GM18868 (cell line): ENCODE results near the gene MCM7.

Experiments
- ATAC-seq: cut with Tn5 transposase; IDR thresholded peaks from one replicate; pipeline ENCODE4 v1.9.1; 2021; ENCODE audit warnings: mild to moderate bottlenecking, moderate library complexity; ENCODE audit not compliant: unreplicated experiment

The MCM7 gene

DNA sequence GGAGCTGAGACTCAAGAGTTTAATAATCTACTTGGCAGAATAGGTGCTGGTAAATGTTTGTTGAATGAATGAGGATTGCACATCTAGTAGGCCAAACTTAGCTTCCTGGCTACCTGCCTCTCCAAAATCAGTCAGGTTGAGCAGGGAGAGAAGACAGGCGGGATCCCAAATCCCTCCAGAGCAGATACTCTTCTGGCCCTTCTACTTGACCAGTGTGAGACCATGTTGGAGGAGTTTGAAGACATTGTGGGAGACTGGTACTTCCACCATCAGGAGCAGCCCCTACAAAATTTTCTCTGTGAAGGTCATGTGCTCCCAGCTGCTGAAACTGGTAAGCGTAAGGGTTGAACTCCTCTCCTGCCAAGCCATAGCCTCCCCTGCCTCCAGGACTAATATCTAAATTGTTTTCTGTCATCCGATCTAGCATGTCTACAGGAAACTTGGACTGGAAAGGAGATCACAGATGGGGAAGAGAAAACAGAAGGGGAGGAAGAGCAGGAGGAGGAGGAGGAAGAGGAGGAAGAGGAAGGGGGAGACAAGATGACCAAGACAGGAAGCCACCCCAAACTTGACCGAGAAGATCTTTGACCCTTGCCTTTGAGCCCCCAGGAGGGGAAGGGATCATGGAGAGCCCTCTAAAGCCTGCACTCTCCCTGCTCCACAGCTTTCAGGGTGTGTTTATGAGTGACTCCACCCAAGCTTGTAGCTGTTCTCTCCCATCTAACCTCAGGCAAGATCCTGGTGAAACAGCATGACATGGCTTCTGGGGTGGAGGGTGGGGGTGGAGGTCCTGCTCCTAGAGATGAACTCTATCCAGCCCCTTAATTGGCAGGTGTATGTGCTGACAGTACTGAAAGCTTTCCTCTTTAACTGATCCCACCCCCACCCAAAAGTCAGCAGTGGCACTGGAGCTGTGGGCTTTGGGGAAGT is 23.4 kb upstream of the MCM7 start:
- ATAC-seq, result no peak

DNA sequence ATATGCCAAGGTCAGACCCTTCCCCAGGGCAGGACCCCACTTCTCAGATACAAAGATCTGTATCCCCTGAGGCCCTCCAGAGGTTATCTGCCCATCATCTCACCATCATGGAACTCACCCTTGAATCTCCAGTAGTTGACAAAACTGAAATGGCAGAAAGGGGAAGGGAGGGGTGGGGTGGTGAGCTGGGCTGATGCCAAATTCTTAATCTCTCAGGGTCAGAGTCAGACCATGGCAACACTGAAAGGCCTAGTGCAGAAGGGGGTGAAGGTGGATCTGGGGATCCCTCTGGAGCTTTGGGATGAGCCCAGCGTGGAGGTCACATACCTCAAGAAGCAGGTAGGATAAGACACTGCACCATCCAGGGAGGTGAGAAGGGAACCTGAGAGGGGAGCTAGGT is 21.4 kb upstream of the MCM7 start:
- no peak for ATAC-seq

DNA sequence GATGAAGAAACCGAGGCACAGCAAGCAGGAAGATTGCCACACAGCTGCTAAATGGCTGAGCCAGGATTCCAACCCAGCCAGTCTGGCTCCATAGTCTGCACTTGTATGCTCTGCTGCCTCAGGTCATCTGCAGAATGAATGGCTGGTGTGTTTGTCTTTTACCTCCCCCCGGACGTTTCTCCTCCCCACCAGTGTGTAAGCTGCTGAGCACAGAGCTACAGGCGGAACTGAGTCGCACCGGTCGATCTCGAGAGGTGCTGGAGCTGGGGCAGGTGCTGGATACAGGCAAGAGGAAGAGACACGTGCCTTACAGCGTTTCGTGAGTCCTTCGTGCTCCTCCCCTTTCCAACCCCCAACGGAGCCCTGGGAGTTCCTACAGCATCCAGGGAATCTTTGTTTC is 20.9 kb upstream of the MCM7 start:
- ATAC-seq, result no peak

DNA sequence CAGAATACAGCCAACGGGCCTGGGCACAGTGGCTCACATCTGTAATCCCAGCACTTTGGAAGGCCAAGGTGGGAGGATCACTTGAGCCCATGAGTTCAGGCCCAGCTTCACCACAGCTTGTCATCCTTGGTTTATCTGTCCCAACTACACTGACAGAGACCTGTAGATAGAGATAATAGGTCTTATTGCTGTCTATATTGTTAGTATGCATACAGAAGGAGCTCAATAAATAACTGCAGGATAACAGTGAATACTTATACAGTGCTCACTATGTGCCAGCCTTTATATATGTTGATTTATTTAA is 19.5 kb upstream of the MCM7 start:
- ATAC-seq, result no peak

DNA sequence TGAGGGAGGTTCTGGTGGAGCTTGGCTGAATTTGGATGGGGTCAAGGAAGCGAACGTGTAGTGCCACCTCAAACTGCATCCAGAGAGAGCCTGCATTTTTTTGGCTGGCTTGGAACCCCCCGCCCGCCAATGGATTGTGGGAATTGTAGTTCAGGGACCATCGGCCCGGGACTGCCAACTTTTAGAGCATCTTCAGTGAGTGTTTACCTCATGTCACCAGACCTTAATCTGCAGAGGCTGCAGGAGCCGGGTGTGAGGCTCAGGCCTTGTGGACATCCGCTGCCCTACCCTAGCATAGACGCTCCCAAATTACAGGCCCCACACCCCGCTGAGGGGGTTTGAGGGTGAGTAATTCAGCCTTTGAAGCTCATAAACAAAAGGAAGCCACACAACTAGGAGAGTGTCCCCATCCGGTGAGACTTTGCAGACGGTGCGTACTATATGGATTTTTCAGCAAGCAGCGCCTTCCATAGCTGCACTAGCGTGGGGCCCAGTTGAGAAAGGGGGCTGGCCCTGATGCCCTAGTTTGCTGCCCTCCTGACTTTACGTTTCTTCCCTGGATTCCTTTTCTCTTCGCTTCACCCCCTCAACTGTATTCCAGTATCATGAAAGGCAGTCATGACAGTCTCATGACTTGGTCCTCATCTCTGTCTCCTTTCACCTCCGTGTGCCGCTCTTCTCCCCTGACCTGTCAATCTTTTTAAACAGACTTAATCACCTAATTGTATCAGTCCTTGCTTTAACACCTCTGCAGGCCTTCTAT is 19.0 kb upstream of the MCM7 start:
- peak; percentile 39 for ATAC-seq

DNA sequence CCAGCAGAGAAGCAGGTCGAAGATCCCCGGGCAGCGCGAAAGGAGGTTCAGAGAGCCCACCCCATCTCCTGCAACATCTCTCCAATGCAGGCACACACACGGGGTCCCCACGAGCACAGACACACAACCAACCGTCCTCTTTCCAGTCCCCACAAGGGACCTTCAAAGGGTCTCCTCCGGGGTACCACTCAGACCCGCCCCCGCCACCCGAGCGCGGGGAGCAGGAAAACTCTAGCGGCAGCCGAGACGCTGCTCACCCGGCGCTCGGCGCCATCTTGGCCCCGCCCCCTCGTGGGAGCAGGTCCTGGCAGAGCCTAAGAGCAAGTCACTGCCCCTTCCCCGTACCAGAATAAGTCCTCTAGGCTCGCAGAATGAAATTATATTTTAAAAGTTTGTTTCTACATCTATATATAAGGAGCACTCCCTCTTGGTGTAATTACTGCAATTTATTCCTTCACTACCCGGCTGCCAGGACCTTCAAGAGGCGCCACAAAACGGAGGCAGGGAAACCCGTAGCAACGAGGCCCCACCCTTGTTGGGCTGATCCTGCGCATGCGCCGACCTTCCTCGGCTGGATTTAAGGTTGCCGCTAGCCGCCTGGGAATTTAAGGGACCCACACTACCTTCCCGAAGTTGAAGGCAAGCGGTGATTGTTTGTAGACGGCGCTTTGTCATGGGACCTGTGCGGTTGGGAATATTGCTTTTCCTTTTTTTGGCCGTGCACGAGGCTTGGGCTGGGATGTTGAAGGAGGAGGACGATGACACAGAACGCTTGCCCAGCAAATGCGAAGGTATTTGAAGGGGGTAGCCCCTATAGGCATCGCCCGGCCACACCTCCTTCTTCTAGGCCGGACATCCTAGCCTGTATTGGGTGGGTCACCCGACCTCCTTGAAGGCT is 18.1 kb upstream of the MCM7 start, which contains the start of the genes CNPY4 and TAF6:
CNPY4 (plus strand) TSS at position 563 of the 898 bp plus-strand sequence; CDS start at position 674, 111 bp downstream.
TAF6 (minus strand) TSS at position 287 of the 898 bp plus-strand sequence. CDS start 5,149 bp downstream, outside the sequence.
- peak; percentile 67 for ATAC-seq

DNA sequence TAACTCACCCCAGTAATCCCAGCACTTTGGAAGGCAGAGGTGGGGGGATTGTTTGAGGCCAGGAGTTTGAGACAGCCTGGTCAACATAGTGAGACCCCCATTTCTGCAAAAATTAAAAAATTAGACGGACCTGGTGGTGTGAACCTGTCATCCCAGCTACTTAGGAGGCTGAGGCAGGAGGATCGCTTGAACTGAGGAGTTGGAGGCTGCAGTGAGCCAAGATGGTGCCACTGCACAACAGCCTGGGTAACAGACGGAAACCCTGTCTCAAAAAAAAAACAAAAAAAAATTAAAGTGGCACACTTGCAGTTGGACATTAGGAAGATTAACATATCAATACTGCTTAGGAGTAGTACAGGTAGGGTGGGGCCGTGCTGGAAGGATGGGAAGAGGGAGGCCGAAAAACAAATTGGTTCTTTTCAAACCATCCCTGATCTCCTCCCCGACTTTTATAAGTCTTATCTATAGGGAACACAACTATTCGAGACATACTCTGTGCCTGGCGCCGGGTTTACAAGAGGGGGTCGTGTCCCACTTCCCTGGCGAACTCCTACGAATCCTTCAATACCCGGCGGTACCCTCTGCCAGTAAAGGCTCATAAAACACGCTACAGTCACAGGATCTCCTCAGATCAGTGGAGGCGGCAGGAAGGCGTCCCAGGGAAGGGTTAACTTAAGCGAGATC is 17.3 kb upstream of the MCM7 start:
- ATAC-seq, result no peak

DNA sequence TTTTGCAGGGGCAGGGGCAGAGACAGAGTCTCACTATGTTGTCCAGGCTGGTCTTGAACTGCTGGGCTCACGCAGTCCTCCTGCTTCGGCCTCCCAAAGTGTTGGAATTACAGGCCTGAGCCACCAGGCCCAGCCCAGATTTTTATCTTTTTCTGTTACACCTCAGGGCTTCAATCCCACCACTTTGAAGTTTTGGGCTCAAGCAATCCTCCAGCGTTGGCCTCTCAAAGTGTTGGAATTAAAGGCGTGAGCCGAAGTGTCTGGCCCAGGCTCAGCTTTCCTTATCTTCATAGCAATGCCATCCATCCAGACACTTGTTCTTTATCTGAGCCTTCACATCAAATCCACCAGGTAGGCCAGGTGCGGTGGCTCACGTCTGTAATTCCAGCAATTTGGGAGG is 13.8 kb upstream of the MCM7 start:
- no peak for ATAC-seq

DNA sequence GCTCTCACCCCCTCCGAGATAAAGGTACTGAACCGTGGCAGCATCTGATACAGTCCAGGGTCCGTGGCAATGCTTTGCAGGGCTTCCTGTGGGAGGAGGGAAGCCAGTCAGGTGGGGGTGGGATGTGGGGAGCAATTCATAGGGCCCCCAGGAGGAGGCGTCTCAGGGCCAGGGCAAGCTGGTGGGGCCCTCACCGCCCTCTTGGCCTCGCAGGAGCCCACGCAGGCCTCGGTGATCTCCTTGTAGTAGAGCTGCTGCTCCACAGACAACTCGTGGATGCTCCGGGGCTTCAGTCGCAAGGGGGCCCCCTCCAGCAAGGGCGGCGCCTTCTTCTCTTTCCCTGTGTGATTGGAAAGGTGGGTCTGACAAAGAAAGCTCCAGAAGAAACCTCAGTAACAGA is 10.7 kb upstream of the MCM7 start:
- ATAC-seq, result no peak

DNA sequence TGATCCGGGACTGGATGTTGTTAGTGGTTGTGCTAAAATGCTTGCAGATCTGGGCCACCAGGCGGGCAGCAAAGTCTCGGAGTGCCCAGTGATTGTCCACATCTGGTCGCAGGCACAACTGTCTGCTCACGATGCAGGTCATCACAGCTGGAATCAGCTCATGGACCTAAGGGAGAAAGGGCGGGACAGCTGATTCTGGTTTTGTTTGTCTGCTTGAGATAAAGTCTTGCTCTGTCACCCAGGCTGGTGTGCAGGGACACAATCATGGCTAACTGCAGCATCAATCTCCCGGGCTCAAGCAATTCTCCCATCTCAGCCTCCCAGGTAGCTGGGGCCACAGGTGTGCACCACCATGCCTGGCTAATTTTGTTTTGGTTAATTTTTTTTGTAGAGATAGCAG is 10.0 kb upstream of the MCM7 start:
- no peak for ATAC-seq

DNA sequence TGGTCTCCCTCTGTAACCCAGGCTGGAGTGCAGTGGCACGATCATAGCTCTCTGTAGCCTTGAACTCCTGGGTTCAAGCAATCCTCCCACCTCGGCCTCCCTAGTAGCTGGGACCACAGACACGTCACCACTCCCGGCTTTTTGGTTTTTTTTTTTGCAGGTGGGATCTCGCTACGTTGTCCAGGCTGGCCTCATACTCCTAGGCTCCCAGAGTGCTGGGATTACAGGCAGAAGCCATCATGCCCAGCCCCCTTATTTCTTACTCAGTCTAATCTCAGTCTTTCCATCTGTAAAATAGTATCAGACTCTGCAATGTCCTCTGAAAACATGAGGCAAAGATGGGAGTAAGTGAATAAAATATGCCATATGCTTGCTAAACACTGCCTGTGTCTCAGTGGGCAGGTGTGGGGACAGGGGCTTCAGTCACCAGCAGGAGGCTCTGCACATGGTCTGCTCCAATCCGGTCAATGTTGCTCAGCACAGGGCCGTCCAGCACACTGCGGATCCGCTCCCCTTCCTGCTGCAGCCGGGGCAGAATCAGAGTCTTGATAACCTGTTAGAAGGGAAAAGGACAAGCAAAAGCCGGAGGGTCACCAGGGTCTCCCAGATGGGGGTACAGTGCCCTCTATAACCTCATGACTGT is 8.4 kb upstream of the MCM7 start:
- no peak for ATAC-seq

DNA sequence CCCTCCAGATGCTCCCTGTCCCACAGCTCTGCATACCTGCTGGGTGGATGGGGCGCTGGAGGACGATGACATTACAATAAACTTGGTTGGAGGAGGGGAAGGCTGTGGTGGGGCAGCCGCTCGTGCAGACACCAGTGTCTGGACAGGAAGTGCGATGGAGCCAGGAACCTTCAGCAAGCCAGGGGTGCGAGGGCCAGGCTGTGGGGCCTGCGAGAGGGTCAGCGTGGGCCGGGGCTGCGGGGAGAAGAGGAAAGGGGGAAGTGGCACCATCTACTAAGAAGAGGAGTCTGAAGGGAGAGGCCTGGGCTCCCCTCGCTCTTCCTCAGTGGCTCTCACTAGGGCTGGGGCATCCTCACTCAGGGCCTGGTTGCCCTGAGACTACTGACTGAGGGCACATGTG is 6.7 kb upstream of the MCM7 start:
- ATAC-seq, result no peak

DNA sequence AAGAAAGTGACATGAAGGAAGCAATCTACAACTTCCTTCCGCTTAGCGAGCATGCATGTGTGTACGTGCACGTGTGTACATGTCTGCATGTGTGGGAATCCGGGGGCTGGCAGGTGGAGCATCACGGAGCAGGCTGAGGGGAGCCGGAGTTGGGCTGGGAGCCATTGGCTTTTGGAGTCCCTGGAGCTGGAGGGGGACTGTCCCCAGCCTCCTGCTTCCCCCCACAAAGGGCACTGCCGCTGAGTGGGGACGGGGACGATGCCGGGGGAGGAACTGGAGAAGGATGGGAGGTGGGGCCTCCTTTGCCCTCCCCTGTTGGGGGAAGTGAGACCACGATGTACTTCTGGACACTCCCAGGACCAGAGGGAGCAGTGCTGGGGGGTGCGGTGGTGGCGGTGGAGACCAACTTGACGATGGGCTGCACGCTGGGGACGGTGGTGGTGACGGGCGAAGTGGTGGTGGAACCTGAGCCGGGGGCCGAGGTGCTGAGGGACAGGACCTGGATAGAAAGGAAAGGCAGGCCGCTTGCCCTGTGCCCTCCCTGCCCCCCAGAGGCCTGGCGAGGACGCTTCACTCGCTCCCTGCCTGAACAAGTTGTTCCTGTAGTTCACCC is 6.0 kb upstream of the MCM7 start:
- no peak for ATAC-seq

DNA sequence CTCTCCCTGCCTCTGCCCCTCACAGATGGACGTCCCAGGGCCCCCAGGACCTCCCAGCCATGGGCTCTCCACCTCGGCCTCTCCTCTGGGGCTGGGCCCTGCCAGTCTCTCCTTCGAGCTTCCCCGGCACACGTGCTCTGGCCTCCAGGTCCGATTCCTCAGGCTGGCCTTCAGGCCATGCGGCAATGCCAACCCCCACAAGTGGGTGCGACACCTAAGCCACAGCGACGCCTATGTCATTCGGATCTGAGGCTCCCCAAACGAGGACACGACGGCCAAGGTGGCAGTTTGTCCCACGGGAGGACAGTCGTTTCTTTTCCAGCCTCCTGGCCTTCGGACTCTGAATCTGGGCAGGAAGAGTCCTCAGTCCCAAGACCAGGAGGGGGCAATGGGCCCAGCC is 5.4 kb upstream of the MCM7 start:
- ATAC-seq, result no peak

DNA sequence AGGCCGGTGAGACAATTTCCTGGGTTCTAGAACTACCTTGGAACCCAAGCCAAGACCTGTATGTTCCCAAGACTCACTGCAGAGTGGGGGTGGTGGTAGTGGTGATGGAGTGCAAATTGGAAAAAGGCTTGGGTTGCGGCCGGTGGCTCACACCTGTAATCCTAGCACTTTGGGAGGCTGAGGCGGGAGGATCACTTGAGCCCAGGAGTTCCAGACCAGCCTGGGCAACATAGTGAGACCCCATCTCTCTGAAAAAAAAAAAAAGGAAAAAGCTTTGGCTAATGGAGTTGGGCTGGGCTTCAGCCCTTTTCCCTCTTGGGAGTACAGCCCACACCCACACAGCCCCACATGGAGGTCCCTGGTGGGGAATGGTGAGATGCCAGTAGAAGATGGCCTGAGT is 4.3 kb upstream of the MCM7 start:
- ATAC-seq, result no peak

DNA sequence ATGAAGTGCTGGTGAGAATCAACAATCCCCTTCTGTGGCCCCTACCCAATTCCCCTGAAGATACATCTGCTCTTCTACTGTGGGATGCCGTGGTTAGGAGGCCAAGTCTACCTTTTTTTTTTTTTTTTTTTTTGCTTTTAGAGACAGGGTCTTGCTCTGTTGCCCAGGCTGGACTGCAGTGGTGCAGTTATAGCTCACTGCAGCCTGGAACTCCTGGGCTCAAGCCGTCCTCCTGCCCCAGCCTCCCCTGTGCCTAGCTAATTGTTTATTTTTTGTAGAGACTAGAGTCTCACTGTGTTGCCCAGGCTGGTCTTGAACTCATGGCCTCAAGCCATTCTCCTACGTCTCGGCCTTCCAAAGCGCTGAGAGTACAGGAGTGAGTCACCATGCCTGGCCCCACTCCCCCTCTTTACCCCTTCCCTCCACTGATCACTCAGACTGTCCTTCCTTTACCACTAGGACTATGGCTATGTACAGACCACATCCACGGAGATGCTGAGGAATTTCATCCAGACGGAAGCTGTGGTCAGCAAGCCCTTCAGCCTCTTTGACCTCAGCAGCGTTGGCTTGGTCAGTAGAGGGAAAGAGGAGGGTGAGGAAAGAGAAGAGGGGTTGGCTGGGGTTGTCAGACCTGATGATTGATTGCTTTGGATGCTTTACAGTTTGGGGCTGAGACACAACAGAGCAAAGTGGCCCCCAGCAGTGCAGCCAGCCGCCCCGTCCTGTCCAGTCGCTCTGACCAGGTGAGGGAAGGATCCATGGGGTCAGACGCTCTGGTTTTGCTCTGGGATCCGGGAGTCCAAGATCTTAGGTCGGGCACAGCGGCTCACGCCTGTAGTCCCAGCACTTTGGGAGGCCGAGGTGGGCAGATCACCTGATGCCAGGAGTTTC is 2.0 kb upstream of the MCM7 start:
- no peak for ATAC-seq

DNA sequence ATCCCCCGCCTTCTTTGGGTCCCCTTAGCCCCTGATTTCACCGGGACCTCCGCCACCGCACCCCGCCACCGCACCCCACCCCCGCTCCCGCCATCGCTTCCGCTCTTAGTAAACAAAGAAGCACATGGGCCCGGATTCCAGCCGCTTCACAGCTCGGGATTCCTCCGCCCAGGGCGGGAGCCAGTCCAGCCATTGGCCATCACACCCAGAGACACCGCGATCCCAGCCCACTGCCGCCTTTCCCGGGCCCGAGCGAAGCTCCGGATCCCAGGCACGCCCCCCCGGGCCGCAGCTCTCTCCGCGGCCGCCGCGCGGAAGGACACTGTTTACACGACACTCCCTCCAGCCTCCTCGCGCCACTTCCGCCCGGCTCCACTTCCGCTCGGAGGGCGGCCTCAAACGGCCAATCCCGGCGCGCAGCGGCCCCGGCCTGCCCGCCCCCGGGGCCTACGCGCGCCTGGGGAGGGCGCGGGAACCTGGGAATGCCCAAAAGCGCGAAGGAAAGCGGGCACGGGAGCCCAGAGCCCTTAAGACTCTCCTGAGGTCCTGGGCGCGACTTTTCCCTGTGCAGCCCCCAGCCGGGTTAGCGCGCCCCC is 679 bp downstream of the MCM7 start:
- ATAC-seq, result peak; percentile 64

DNA sequence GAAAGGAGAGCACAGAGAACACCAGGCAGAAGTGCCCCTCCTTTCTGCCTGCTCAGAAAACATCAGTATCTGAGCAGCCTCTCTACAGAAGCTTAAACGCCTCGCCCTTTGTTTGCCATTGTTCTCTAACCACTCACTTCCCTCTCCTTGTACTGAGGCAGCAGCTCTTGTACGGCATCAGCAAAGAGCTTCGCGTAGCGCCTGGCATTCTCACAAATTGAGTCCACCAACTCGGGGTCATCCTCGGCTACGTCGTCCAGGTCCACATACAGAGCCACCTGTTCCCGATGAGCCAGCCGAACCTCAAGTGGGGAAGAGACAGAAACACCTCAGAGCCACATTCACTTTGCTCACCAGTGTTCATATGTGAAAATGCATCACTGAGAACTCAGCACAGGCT is 1.7 kb downstream of the MCM7 start:
- no peak for ATAC-seq
